SHP77 (cell line): Measurements from ENCODE around the gene GRIN1.

Source experiments
- DNase-seq, 2 experiments: peaks; one replicate each; lab custom pipeline; 2025; lab: John Stamatoyannopoulos, UW

GRIN1 gene

DNA sequence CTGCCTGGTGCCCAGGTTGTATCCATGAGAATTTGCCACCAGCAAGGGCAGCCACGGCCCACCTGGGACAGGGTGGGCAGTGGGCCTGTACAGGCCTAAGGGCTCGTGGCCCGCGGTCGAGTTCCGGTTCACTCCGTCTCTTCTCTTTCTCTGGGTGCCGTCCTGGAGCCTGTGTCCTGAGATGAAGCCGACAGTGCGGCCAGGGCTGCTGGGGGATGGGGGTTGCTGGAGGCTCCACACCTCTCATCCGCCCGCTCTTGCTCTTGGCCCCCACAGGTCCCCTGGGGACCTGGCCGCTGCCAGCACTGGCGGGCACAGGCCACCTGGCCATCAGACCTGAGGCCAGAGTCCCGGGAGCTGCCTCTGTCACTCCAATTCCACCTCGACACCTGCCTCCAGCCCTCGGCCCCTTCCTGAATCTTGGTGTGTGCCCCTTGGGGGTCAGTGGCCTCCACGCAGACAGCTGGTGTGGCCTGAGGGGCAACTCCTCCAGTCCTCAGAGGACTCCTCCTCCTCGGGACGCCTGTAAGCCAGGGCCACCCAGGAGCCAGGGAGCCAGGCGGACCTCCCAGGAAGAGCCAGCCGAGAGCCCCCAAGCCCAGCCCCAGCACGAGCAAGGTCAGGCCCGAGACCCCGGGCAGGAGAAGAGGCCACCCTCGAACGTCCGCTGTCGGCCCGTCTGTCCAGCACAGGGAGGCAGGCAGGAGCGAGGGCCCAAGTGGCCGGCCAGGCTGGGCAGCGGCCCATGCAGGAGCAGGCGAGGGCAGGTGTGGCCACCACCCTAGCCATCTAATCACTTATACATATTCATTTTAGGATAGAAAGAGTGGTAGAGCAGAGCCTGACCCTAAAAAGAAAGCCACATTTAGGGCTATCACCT, 25.7 kb downstream of the GRIN1 start:
- no peak for DNase-seq

DNA sequence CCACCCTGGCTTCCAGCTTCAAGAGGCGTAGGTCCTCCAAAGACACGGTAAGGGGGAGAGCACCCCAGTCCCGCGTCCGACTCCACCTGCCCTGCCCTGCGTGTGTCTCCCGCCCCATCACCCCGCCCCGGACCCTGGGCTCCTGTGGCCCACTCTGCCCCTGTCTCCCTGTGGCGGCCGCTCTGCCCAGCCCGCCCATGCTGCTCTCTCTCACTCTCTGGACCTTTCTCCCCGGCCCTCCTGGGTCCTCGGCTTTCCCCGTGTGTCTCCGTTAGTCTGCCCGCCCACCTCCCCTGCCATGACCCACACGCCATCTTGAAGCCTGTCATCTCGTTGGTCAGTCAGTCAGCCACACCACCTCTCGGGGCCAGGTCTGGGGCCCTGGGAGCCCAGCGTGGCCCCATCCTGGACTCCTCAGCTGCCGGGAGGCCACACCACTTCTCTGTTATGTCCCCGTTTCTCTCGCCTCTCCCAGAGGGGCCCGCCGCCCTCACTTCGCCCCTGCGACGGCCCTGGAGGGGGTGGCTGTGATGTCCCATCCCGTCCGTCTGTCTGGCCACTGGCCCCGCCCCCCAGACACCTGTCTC, 26.4 kb downstream of the GRIN1 start:
- no peak for DNase-seq

DNA sequence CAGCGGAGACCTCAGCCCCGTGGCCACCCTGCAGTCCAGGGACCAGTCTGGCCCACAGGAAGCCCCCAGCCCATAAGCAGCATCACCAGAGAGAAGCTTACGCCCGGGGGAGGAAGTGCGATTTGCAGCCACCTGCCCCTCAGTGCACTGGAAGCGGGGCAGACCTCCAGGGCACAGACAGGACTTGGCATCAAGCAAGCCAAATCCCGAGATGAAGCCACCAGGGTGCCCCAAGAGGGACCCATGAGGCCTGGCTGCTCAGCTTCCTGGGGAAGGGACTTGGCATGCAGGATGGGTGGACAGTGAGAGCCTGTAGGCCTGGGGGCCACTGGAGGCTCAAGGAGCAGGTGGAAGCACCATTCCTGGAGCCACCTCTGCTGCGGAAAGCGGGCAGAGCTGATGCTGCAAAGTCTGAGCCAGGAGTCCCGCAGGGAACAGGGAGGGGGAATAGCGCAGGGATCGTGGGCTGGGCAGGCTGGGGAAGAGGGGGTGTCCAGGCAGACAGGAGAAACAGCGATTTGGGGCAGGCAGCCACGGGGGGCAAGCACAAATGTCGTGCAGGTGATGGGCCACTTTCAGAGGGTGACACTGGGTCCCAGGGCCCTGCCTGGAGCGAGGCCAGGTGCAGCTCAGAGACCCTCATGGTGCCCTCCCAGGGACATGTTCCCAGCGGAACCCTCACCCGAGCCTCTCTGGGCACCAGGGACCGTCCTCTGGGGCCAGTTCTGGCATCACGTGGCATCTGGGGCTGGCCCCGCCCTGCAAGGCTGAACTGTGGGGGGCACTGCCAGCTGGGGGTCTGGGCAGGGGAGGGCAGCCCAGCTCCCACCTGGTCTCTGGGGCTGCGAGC, 27.7 kb downstream of the GRIN1 start:
- no peak for DNase-seq

DNA sequence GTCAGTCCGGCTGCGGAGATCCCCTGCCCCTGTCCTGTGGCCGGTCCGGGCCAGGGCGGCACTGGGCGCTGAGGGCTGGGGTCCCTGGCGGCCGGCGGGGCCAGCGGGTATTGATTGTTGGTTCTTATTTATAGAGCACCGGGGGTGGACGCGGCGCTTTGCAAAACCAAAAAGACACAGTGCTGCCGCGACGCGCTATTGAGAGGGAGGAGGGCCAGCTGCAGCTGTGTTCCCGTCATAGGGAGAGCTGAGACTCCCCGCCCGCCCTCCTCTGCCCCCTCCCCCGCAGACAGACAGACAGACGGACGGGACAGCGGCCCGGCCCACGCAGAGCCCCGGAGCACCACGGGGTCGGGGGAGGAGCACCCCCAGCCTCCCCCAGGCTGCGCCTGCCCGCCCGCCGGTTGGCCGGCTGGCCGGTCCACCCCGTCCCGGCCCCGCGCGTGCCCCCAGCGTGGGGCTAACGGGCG, 28.4 kb downstream of the GRIN1 start:
- DNase-seq = peak in 1 of 2 experiments; percentile 21

DNA sequence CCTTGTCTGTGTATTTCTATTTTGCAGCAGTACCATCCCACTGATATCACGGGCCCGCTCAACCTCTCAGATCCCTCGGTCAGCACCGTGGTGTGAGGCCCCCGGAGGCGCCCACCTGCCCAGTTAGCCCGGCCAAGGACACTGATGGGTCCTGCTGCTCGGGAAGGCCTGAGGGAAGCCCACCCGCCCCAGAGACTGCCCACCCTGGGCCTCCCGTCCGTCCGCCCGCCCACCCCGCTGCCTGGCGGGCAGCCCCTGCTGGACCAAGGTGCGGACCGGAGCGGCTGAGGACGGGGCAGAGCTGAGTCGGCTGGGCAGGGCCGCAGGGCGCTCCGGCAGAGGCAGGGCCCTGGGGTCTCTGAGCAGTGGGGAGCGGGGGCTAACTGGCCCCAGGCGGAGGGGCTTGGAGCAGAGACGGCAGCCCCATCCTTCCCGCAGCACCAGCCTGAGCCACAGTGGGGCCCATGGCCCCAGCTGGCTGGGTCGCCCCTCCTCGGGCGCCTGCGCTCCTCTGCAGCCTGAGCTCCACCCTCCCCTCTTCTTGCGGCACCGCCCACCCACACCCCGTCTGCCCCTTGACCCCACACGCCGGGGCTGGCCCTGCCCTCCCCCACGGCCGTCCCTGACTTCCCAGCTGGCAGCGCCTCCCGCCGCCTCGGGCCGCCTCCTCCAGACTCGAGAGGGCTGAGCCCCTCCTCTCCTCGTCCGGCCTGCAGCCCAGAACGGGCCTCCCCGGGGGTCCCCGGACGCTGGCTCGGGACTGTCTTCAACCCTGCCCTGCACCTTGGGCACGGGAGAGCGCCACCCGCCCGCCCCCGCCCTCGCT, 29.0 kb downstream of the GRIN1 start:
- peak in 1 of 2 experiments; percentile 35 for DNase-seq

DNA sequence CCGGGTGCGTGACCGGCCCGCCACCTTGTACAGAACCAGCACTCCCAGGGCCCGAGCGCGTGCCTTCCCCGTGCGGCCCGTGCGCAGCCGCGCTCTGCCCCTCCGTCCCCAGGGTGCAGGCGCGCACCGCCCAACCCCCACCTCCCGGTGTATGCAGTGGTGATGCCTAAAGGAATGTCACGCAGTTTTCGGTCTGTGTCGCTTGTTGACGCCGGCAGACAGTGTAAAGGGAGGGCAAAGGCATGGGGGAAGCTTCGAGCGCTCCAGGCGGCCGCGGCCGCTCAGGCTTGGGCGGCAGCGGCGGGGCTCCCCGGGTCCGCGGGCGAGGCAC, 29.6 kb downstream of the GRIN1 start:
- no peak for DNase-seq

DNA sequence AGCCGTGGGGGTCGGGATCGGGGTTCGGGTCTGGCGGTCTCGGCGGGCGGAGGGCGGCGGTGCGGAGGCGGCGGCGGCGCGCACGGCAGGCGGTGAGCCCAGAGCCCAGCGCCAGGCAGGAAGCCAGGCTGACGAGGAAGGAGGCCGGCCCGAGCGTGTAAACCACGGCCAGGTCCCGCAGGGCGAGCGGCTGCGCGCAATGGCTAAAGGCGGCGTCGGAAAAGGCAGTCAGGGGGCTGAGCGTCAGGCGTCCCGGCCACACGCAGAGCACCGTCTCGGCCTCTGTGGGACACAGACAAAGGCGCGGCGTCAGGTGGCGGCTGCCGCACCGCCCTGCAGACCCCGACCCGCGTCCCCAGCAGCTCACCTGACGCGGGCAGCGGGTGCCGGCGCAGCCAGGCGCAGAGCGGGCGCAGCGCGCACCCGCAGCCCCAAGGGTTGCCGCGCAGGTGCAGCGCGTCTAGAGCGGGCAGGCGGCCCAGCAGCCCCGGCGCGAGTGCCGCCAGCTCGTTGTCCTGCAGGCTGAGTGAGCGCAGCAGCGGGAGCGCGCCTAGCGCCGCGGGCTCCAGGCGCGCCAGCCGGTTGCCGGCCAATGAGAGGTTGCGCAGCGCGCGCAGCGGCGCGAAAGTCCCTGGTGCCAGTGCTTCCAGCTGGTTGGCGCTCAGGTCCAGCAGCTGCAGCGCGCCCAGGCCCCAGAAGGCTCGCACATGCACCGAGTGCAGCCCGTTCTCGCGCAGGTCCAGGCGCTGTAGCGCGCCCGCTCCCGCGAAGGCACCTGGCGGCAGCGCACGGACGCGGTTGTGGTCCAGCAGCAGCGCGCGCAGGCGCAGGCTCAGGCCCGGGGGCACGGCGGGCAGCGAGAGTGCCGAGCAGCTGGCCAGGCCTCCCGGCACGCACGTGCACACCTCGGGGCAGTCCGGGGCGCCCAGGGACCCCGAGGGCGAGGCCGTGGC, 30.2 kb downstream of the GRIN1 start:
- DNase-seq = peak; percentile 80 to 90

DNA sequence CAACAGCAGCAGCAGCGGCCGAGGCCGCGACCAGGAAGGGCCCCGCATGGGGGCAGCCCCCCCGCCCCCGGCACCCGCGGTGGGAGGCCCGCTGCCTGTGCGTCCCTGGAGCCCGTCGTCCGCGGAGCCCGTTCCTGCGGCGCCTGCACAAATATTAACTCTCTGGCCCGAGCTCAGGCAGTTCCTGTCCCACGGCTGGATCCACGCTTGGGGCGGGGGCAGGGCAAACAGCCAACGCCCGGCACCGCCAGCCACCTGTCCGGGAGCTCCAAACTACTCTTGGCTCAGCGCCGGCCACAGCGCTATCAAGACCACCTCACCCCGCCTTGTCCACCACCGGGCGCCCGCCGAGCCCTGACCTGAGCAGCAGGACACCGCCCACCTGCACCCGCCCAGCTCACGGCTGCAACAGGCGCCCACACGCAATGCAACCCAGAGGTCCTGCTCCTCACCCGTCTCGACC, 31.0 kb downstream of the GRIN1 start, which contains the start of gene LRRC26:
Gene LRRC26 (minus strand): TSS at position 156 of the 463 bp plus-strand sequence. CDS start 108 bp downstream, at position 48.
- DNase-seq = no peak

DNA sequence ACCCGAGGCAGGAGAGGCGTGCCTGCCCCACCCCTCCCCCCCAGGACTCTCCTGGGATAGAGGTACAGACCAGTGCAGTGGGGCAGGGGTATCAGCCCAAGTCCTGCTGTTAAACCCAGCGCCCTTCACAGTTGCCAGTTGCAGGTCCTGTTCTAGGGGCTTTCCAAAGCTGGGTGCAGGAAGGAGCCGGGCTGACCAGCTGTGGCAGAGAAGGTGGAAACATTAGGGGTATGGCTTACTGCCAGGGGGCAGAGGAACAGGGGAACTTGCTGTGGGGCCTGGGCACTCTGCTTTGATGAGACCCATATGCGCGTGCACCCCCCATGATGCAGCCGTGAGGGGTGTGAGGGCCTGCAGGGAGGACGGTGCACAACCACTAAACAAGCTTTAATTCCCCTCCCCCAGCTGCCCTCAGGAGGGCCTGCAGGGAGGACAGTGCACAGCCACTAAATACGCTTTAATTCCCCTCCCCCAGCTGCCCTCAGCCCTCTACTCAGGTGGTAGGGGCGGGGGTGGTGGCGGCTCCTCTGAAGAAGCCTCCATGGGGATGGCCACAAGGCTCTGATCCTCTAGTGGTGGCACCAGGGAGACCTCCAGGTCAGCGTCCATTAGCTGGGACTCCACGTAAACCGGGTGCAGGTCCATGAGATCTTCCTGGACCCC, 31.7 kb downstream of the GRIN1 start:
- no peak for DNase-seq

DNA sequence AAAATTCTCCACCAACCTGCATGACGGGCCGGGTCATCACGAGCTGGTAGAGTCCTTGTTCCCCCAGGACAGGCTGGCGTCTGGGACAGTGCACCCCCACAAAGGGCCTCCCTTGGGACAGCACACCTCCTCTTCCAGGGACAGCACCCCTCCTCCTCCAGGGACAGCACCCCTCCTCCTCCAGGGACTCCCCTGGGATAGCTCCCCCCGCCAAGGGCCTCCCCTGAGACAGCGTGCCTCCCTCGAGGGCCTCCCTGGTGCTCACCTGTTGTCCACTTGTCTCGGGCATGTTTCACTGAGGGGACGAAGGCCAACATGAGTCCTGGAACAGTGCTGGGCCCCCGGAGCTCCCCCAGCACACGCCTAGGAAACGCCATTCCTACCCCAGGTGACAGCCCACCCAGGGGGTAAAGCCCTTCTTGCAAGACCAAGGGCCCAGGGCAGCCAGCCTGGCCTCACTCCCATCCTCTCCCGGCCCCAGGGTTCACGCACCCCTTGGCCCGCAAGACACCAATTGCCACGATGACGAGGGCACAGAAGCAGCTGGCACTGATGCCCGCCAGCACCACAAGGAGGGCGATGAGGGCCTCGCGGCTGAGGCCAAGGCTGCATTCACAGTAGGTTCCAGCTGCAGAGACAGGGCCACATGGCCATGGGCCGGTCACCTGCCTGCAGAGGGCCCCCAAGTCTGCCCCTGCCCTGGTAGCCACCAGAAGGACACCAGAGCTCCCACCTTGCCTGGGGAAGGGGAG, 32.4 kb downstream of the GRIN1 start:
- DNase-seq = no peak

DNA sequence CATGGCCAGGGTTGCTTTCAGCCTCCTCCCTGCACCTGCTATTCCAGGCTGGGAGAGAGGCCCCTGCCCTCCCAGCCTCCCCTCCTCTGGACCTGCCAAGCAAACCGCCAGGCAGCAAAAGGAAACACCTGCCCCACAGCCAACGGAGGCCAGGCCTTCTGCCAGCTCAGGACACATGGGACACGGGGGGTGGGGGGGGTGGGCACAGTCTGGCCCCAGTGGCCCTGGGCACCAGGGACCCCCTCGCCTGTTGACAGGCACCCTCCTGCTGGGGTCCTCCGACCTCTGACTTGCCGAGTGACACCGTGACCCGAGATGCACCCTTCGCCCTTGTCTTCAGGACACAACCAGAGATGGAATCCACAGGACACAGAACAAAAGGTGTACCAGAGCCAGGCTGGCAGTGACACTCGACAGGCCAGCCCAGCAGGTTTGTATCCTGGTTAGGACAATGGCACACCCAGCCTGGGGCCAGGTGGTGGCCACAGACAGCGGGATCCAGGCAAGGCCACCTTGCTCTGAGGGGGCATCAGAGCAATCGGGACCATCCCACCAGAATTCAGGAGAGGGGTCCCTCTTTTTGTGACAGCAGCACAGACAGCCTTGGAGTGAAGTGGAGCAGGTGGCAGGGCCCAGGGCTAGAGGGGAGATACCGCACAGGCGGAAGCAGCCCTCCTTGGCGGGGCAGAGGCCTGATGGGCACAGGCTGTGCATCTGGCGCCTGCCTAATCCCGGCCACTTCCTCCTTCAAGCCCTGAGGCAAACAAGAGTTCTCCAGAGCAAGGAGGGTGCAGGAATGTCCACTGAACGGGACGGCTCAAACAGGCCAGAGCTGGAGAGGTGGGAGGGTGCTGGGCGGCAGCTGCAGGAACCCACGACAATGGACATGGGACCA, 34.2 kb downstream of the GRIN1 start:
- DNase-seq = peak; percentile 57 to 84

DNA sequence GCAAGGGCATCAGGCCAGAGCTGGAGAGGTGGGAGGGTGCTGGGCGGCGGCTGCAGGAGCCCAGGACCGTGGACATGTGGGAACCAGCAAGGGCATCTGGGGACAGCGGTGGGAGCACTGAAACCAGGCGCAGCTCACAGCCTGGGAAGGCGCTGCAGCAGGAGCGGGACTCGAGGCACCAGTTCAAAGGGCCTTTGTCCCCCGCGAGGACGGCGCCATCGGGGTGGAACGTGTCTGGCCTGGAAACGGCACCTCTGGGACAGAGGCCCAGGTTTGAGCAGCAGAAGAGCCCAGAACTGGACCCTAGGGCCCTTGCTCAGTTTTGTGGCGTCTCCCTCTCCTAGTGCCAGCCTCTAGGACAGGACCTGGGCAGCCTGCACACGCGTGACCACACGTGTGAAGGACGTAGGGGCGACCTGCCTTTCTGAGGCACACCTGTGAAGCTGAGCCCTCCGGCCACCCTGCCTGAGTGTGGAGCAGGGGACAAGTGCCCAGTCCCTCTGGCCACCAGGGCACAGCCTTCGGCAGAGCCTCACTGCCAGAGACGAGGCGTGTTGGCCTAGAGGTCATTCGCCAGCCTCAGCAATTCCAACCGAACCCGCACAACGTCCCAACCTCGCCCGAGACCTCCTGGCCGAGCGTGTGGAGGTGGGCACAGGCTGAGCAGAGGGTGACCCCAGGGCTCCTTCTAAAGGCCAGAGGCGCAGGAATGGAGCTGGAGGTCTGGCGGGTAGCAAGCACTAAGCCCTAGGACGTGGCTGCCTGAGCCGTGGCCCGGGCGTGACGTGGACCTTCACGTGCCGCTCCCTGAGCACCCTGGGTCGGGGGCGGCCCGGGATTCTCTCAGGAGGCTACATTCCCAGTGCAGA, 35.1 kb downstream of the GRIN1 start:
- no peak for DNase-seq

DNA sequence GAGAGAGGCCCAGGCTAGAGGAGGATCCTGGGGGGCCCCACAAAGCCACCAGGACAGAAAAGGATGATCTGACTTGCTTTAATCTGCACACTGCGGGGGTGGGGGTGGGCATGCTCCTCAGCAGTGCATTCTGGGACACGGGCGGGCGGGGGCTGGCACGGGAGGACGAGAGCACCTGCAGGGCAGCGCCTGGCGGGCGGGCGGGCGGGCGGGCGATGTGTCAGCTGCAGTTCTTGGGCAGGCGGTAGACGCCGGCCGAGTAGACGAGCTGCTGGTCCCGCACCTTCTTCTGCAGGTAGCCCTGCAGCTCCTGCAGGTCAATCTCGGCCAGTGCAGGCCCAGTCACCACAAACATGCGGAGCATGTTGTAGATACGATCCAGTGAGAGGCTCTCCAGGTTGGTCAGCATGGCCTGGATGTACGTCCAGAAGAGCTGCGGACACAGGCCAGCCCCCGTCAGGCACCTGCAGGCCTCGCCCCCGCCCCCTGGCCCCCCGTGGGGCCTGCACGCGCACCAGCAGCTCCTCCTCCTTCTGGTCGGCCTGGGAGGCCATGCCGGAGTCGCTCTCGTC, 35.9 kb downstream of the GRIN1 start:
- no peak for DNase-seq

DNA sequence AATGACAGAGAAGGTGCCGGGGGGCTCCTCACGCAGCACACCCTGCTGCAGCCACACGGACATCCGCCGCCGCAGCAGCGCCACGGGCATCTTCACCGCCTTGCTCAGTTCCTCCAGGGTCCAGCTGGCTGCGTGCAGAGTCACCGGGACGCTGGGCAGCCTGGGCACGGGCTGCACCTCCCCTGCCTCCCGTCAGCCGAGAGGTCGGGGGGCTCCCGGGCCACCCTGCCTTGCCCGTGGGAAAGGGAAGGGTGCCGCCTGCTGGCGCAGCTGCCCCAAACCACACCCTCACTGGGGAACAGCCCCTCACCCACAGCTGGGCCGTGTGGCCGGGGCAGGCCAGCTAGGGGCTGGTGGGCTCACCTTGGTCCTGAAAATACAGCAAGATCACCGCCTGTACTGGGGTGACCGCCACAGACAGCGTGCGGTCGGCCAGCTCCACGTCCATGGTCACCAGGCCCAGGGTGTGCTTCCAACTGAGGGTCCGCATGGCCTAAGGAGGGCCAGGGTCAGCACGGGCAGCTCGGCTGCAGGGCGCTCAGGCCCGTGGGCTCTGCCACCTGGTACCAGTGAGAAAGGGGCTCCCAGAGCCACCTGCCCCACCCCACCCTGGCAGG, 36.5 kb downstream of the GRIN1 start:
- no peak for DNase-seq

DNA sequence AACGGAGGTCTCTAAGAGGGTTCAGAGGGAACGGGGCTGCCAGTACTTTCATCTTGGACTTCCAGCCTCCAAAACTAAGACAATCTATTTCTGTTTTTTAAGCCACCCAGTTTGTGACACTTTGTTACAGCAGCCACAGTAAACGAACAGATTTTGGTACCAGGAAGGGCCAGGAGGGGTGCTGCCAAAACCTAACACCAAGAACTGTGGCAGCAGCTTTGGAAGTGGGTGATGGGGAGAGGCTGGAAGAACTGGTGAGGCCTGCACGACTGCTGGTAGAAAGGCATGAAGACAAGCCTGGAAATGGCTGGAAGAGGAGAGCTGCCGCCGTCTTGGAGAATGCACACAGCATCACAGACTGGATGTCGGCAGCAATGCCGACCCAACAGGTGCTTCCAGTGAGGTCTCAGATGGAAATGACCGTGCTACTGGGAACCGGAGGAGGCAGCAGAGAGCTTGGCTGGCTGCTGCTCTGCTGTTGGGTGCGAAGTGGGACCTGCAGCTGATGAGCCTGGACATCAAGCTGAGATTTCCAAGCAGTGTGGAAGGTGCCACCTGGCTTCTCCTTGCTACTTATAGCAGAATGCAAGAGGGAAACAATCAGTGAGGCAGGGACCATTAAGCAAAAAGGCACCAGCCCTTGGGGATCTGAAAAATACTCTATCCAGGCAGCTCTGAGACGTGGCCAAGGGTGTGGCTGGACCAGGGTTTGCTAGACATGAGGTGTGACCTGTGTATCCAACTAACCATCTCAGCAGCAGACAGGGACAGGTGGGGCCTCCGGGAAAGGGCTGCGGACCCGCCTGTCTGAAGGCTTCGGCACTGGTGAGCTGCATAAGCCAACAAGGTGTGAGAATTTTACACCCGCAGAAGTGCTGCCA, 37.6 kb downstream of the GRIN1 start:
- DNase-seq = peak in 1 of 2 experiments; percentile 52
